B cell (primary cell): ENCODE measurements around the gene ITGB8. TPM values are rescaled to one million over a fixed set of nuclear protein-coding genes. Genes with fewer than 3 reads are reported as not detected.

Experiments
- ATAC-seq: fragments of 200-7000 bp; cut with Tn5 transposase; one replicate; pipeline ENCODE4 v1.10.0; 2021; ENCODE audit warnings: low read depth, mild to moderate bottlenecking, moderate number of reproducible peaks, moderate library complexity
- CTCF ChIA-PET: fragments of 350-600 bp; sonication (Branson Sonifier 250); formaldehyde crosslinking; loops from one replicate; lab custom pipeline; 2021; ENCODE audit warnings: antibody characterized with exemption, inconsistent platforms; lab: Charles Lee
- POLR2A ChIA-PET: fragments of 350-600 bp; sonication (Branson Sonifier 250); formaldehyde crosslinking; loops from one replicate; lab custom pipeline; 2021; ENCODE audit warnings: antibody characterized with exemption; lab: Charles Lee
- DNase-seq: peaks from one replicate; pipeline ENCODE4 v3.0.0; 2013
- H2AFZ ChIP-seq: 2 replicates; pipeline ENCODE4 v1.6.1; 2012; ENCODE audit warnings: mild to moderate bottlenecking, low read depth, low read length; ENCODE audit not compliant: insufficient read depth, poor library complexity, severe bottlenecking
- H3K27ac ChIP-seq, 2 donors: 1 replicate in 1 of 2; 2 replicates in 1 of 2; pipeline ENCODE4 v1.5.1; 2012 to 2013; ENCODE audit warnings: low read length in 2 of 2, mild to moderate bottlenecking in 2 of 2, moderate library complexity in 1 of 2
- H3K27me3 ChIP-seq, 4 experiments: fragments of 200-600 bp in 1 of 4; sonication (generic) in 1 of 4; replicated peaks in 1 of 4; 1 replicate in 2 of 4; 2 replicates in 2 of 4; pipeline versions ENCODE4 v1.6.1 to v1.7.0; 2013 to 2016; ENCODE audit warnings: low read length in 3 of 4, mild to moderate bottlenecking in 2 of 4, mixed read lengths in 1 of 4, moderate library complexity in 1 of 4; ENCODE audit not compliant: insufficient read depth in 4 of 4, control insufficient read depth in 3 of 4; ENCODE audit errors: control extremely low read depth in 1 of 4
- H3K36me3 ChIP-seq, 2 experiments: replicated peaks in 1 of 2; 1 replicate in 1 of 2; 2 replicates in 1 of 2; pipeline versions ENCODE4 v1.6.1 to v1.7.1; 2013; ENCODE audit warnings: low read length in 1 of 2; ENCODE audit not compliant: insufficient read depth in 2 of 2, control insufficient read depth in 1 of 2; ENCODE audit errors: control extremely low read depth in 1 of 2, extremely low read depth in 1 of 2
- H3K4me1 ChIP-seq, 2 donors: fragments of 200-600 bp in 1 of 2; sonication (generic) in 1 of 2; 1 replicate in 1 of 2; 2 replicates in 1 of 2; pipeline versions ENCODE4 v1.5.1 to v1.6.1; 2013 to 2017; ENCODE audit warnings: low read length in 2 of 2; ENCODE audit not compliant: control insufficient read depth in 2 of 2, insufficient read depth in 2 of 2
- H3K4me2 ChIP-seq: replicated peaks from 2 replicates; pipeline ENCODE3; 2012; ENCODE audit warnings: mild to moderate bottlenecking, low read depth, low read length; ENCODE audit not compliant: poor library complexity, severe bottlenecking
- H3K4me3 ChIP-seq, 5 experiments: fragments of 200-600 bp in 1 of 5; sonication (generic) in 1 of 5; 1 replicate in 3 of 5; 2 replicates in 2 of 5; pipeline versions ENCODE4 v1.5.1 to v1.7.0; 2011 to 2016; ENCODE audit warnings: low read length in 4 of 5, mild to moderate bottlenecking in 4 of 5, low read depth in 2 of 5, control low read depth in 1 of 5, moderate library complexity in 1 of 5; ENCODE audit not compliant: insufficient read depth in 1 of 5; ENCODE audit errors: control extremely low read depth in 1 of 5, extremely low read depth in 1 of 5
- H3K79me2 ChIP-seq: fragments of 200-600 bp; sonication (generic); one replicate; pipeline ENCODE4 v1.6.0; 2016; ENCODE audit warnings: low read length; ENCODE audit not compliant: control insufficient read depth, insufficient read depth
- H3K9ac ChIP-seq: fragments of 200-600 bp; sonication (generic); 2 replicates; pipeline ENCODE4 v1.6.1; 2017; ENCODE audit warnings: mild to moderate bottlenecking, low read length, moderate library complexity
- H3K9me3 ChIP-seq, 3 donors: one replicate each; pipeline versions ENCODE4 v1.6.1 to v1.7.1; 2013; ENCODE audit warnings: low read length in 2 of 3; ENCODE audit not compliant: control insufficient read depth in 2 of 3, insufficient read depth in 1 of 3; ENCODE audit errors: control extremely low read depth in 1 of 3
- H4K20me1 ChIP-seq: 2 replicates; pipeline ENCODE4 v1.6.0; 2012; ENCODE audit warnings: mild to moderate bottlenecking, low read length; ENCODE audit not compliant: insufficient read depth, control insufficient read depth, poor library complexity, severe bottlenecking
- H3K27ac Mint-ChIP-seq: one replicate; pipeline ENCODE4 v1.8.0; 2021; ENCODE audit warnings: mixed read lengths
- H3K27me3 Mint-ChIP-seq: one replicate; pipeline ENCODE4 v1.8.0; 2021; ENCODE audit warnings: mixed read lengths
- H3K4me1 Mint-ChIP-seq: one replicate; pipeline ENCODE4 v1.8.0; 2021; ENCODE audit warnings: mixed read lengths
- H3K4me3 Mint-ChIP-seq: one replicate; pipeline ENCODE4 v1.8.0; 2021; ENCODE audit warnings: mixed read lengths
- H3K9me3 Mint-ChIP-seq: one replicate; pipeline ENCODE4 v1.8.0; 2022; ENCODE audit warnings: mixed read lengths; ENCODE audit not compliant: insufficient read depth
- EZH2 ChIP-seq: IDR thresholded peaks from 2 replicates; pipeline ENCODE4 v1.6.1; 2012; ENCODE audit warnings: borderline replicate concordance, low read depth, mild to moderate bottlenecking, moderate library complexity, low read length; ENCODE audit not compliant: insufficient read depth, poor library complexity, severe bottlenecking
- WGBS: methylation state at CpG from one replicate; pipeline ENCODE4 v1.1.5; 2013; ENCODE audit warnings: missing lambda C conversion rate; ENCODE audit not compliant: insufficient coverage; 5-methylcytosine and 5-hydroxymethylcytosine counted together
- intact Hi-C: fragments of 100-400 bp; cut with micrococcal nuclease; formaldehyde crosslinking; loops from one replicate; pipeline ENCODE4 v1.10.0; 2022
- polyA plus RNA-seq: library from polyadenylated mRNA; depleted of rRNA; stranded (reverse); fragments of >200 nt; gene quantifications from 2 replicates; pipeline ENCODE4 v1.2.3, GENCODE V29; 2012
- total RNA-seq, 2 donors: library from RNA; stranded (reverse); fragments of 120-200 nt in 1 of 2; gene quantifications; 1 replicate in 1 of 2; 2 replicates in 1 of 2; pipeline versions ENCODE4 v1.2.3 to v1.2.4, GENCODE V29; 2013 to 2022
- TF ChIP-seq, protein P1 (sequence below): fragments of 200-600 bp; IDR thresholded peaks from one replicate; pipeline ENCODE4 v1.8.0; 2022; ENCODE audit warnings: antibody characterized with exemption, mild to moderate bottlenecking

The ITGB8 gene
- total and polyA plus RNA-seq, 2 donors (not counting 1 experiment from before 2014, with no cell fraction given): 0.01 to 0.30 TPM

- no peaks in the 10 kb centered on the region for H3K9me3 Mint-ChIP-seq
- peaks cover 2% of the 10 kb centered on the region for H3K4me1 Mint-ChIP-seq
- no peak overlapping the region for H3K4me3 ChIP-seq
- no peaks in the 10 kb centered on the region for H3K4me1 ChIP-seq
- DNase-seq (no peak), ATAC-seq (no peak)
- no peaks in the 10 kb centered on the region for H3K79me2 ChIP-seq
- no peaks in the 10 kb centered on the region for H3K27me3 Mint-ChIP-seq
- no peak overlapping the region for H3K4me3 Mint-ChIP-seq
- H3K4me2 ChIP-seq: no peak overlapping the region
- no peaks in the 10 kb centered on the region for H3K36me3 ChIP-seq
- no peaks in the 10 kb centered on the region for H4K20me1 ChIP-seq
- no peak overlapping the region for H3K9ac ChIP-seq
- ChIA-PET POLR2A (no interaction called here), CTCF (interaction anchor here (0.9 to 1.3 kb wide), 2 partner anchors 126 to 302 kb away, joined by 3 read pairs; no protein-coding TSS in a partner anchor)
- H3K9me3 ChIP-seq: no peaks in the 10 kb centered on the region
- no peaks in the 10 kb centered on the region for H3K27me3 ChIP-seq
- no peak overlapping the region for H3K27ac Mint-ChIP-seq
- peak overlapping the region; percentile 7 for H2AFZ ChIP-seq
- TF ChIP-seq EZH2: no peak
- TF ChIP-seq, protein P1, sequence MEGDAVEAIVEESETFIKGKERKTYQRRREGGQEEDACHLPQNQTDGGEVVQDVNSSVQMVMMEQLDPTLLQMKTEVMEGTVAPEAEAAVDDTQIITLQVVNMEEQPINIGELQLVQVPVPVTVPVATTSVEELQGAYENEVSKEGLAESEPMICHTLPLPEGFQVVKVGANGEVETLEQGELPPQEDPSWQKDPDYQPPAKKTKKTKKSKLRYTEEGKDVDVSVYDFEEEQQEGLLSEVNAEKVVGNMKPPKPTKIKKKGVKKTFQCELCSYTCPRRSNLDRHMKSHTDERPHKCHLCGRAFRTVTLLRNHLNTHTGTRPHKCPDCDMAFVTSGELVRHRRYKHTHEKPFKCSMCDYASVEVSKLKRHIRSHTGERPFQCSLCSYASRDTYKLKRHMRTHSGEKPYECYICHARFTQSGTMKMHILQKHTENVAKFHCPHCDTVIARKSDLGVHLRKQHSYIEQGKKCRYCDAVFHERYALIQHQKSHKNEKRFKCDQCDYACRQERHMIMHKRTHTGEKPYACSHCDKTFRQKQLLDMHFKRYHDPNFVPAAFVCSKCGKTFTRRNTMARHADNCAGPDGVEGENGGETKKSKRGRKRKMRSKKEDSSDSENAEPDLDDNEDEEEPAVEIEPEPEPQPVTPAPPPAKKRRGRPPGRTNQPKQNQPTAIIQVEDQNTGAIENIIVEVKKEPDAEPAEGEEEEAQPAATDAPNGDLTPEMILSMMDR: peak; percentile 13
- H3K27ac ChIP-seq: no peak overlapping the region
- intact Hi-C loops: no loop called here
Observed at GRCh38 chr7:20284771-20285143, 45.9 kb upstream of the ITGB8 start.

- Mint-ChIP-seq H3K27ac (no peak overlapping the region), H3K4me3 (no peak overlapping the region), H3K9me3 (no peaks in the 10 kb centered on the region), H3K27me3 (no peaks in the 10 kb centered on the region), H3K4me1 (peaks cover 2% of the 10 kb centered on the region)
- no peak overlapping the region for H3K9ac ChIP-seq
- DNase-seq (no peak), ATAC-seq (no peak)
- POLR2A ChIA-PET: no interaction called here
- H3K27ac ChIP-seq: no peak overlapping the region
- no peaks in the 10 kb centered on the region for H3K27me3 ChIP-seq
- CTCF ChIA-PET: no interaction called here
- no peak overlapping the region for H3K4me2 ChIP-seq
- no peak overlapping the region for H2AFZ ChIP-seq
- no peaks in the 10 kb centered on the region for H3K4me1 ChIP-seq
- no peaks in the 10 kb centered on the region for H3K9me3 ChIP-seq
- H3K36me3 ChIP-seq: no peaks in the 10 kb centered on the region
- no peak overlapping the region for H3K4me3 ChIP-seq
- no peaks in the 10 kb centered on the region for H3K79me2 ChIP-seq
- WGBS: no CpG with 5 or more reads among the region's 2 CpGs
- H4K20me1 ChIP-seq: no peaks in the 10 kb centered on the region
- intact Hi-C loops: no loop called here
- no peak for TF ChIP-seq EZH2
- TF ChIP-seq, protein P1: no peak
Observed at GRCh38 chr7:20287317-20287716, 43.4 kb upstream of the ITGB8 start.
